NCI-H2196 (cell line): Measurements from ENCODE around the gene PARVB.

Experiments
- DNase-seq: peaks from one replicate; lab custom pipeline; 2025; ENCODE audit not compliant: unreplicated experiment; lab: John Stamatoyannopoulos, UW

The PARVB gene

GRCh38 chr22:44026066-44026629 lies 2.0 kb downstream of the PARVB start:
- DNase-seq: no peak

GRCh38 chr22:44026630-44027511 lies 2.8 kb downstream of the PARVB start:
- DNase-seq: no peak

- DNase-seq: no peak
Observed at GRCh38 chr22:44028091-44028490, 4.0 kb downstream of the PARVB start.

GRCh38 chr22:44029069-44029468 lies 5.0 kb downstream of the PARVB start:
- no peak for DNase-seq

- DNase-seq: no peak
Observed at GRCh38 chr22:44030051-44030701, 6.1 kb downstream of the PARVB start.

GRCh38 chr22:44030702-44031082 lies 6.6 kb downstream of the PARVB start:
- DNase-seq: no peak

GRCh38 chr22:44031158-44031952 lies 7.3 kb downstream of the PARVB start:
- DNase-seq: no peak

- no peak for DNase-seq
Observed at GRCh38 chr22:44032126-44032730, 8.1 kb downstream of the PARVB start.

- DNase-seq: no peak
Observed at GRCh38 chr22:44033287-44033686, 9.2 kb downstream of the PARVB start.

GRCh38 chr22:44033694-44034093 lies 9.6 kb downstream of the PARVB start:
- no peak for DNase-seq

- peak; percentile 50 for DNase-seq
Observed at GRCh38 chr22:44037519-44038375, 13.6 kb downstream of the PARVB start.

GRCh38 chr22:44039566-44040171 lies 15.6 kb downstream of the PARVB start:
- no peak for DNase-seq

- DNase-seq: no peak
Observed at GRCh38 chr22:44042249-44043218, 18.4 kb downstream of the PARVB start.

- DNase-seq: no peak
Observed at GRCh38 chr22:44045145-44045544, 21.0 kb downstream of the PARVB start.

- DNase-seq: no peak
Observed at GRCh38 chr22:44046485-44047141, 22.5 kb downstream of the PARVB start.

GRCh38 chr22:44047891-44048301 lies 23.8 kb downstream of the PARVB start:
- DNase-seq: no peak

GRCh38 chr22:44049486-44050231 lies 25.6 kb downstream of the PARVB start:
- no peak for DNase-seq
